H9 (cell line): ENCODE results near the gene NRP1. TPM values are rescaled to one million over a fixed set of nuclear protein-coding genes. Genes with fewer than 3 reads are reported as not detected.

Experiments
- DNase-seq: peaks from one replicate; pipeline ENCODE4 v3.0.0-alpha.2; 2017
- H2AFZ ChIP-seq: one replicate; pipeline ENCODE4 v1.6.1; 2013; ENCODE audit warnings: mild to moderate bottlenecking, low read length, control low read depth, moderate library complexity
- H2AK5ac ChIP-seq: 2 replicates; pipeline ENCODE4 v1.6.1; 2013; ENCODE audit warnings: low read length, control low read depth, mixed read lengths; ENCODE audit not compliant: insufficient read length
- H2BK120ac ChIP-seq: one replicate; pipeline ENCODE4 v1.6.1; 2013; ENCODE audit warnings: low read depth, mild to moderate bottlenecking, low read length, control low read depth, inconsistent platforms; ENCODE audit not compliant: poor library complexity, severe bottlenecking
- H2BK12ac ChIP-seq: 2 replicates; pipeline ENCODE4 v1.6.1; 2013; ENCODE audit warnings: low read length, control low read depth, mixed read lengths, low read depth; ENCODE audit not compliant: insufficient read length
- H2BK15ac ChIP-seq: 2 replicates; pipeline ENCODE4 v1.6.1; 2013; ENCODE audit warnings: low read depth, low read length, control low read depth
- H2BK20ac ChIP-seq: one replicate; pipeline ENCODE4 v1.6.1; 2013; ENCODE audit warnings: low read depth, mild to moderate bottlenecking, low read length, control low read depth, inconsistent platforms; ENCODE audit not compliant: poor library complexity, severe bottlenecking
- H2BK5ac ChIP-seq: 2 replicates; pipeline ENCODE4 v1.6.1; 2013; ENCODE audit warnings: low read length, control low read depth, mixed read lengths; ENCODE audit not compliant: insufficient read length
- H3K14ac ChIP-seq: 2 replicates; pipeline ENCODE4 v1.6.1; 2013; ENCODE audit warnings: low read length, control low read depth; ENCODE audit not compliant: insufficient read depth
- H3K18ac ChIP-seq: 2 replicates; pipeline ENCODE4 v1.6.1; 2013; ENCODE audit warnings: low read depth, mild to moderate bottlenecking, mixed read lengths, low read length, control low read depth; ENCODE audit not compliant: insufficient read length
- H3K23ac ChIP-seq: 2 replicates; pipeline ENCODE4 v1.6.1; 2013; ENCODE audit warnings: low read length, control low read depth, mixed read lengths, low read depth; ENCODE audit not compliant: insufficient read length
- H3K23me2 ChIP-seq: 2 replicates; pipeline ENCODE4 v1.6.1; 2013; ENCODE audit warnings: low read depth, mild to moderate bottlenecking, mixed read lengths, low read length, control low read depth; ENCODE audit not compliant: insufficient read length, poor library complexity, severe bottlenecking
- H3K27ac ChIP-seq: 2 replicates; pipeline ENCODE4 v1.5.1; 2013; ENCODE audit warnings: low read length, control low read depth, mixed read lengths, low read depth; ENCODE audit not compliant: insufficient read length
- H3K27me3 ChIP-seq: 2 replicates; pipeline ENCODE4 v1.6.1; 2013; ENCODE audit warnings: low read length, control low read depth, inconsistent platforms; ENCODE audit not compliant: insufficient read depth
- H3K4ac ChIP-seq: 2 replicates; pipeline ENCODE4 v1.6.1; 2013; ENCODE audit warnings: low read depth, mild to moderate bottlenecking, control low read depth, inconsistent platforms, low read length, moderate library complexity
- H3K4me1 ChIP-seq: 2 replicates; pipeline ENCODE4 v1.6.1; 2013; ENCODE audit warnings: low read length, control low read depth, inconsistent platforms; ENCODE audit not compliant: insufficient read depth
- H3K4me2 ChIP-seq: 2 replicates; pipeline ENCODE4 v1.6.1; 2013; ENCODE audit warnings: low read length, control low read depth, mixed read lengths; ENCODE audit not compliant: insufficient read length, insufficient read depth
- H3K56ac ChIP-seq: 2 replicates; pipeline ENCODE4 v1.6.1; 2013; ENCODE audit warnings: low read depth, mild to moderate bottlenecking, mixed read lengths, low read length, control low read depth; ENCODE audit not compliant: insufficient read length
- H3K79me1 ChIP-seq: 2 replicates; pipeline ENCODE4 v1.6.1; 2013; ENCODE audit warnings: low read depth, mild to moderate bottlenecking, moderate library complexity, low read length, control low read depth, inconsistent platforms; ENCODE audit not compliant: insufficient read depth, poor library complexity, severe bottlenecking
- H3K79me2 ChIP-seq: 2 replicates; pipeline ENCODE4 v1.6.1; 2013; ENCODE audit warnings: low read length, control low read depth, inconsistent platforms; ENCODE audit not compliant: insufficient read depth
- H3K9ac ChIP-seq: 2 replicates; pipeline ENCODE4 v1.6.1; 2013; ENCODE audit warnings: low read length, control low read depth, mixed read lengths; ENCODE audit not compliant: insufficient read length; ENCODE audit errors: extremely low read depth
- H3K9me3 ChIP-seq: one replicate; pipeline ENCODE4 v1.6.1; 2013; ENCODE audit warnings: low read depth, low read length, inconsistent platforms; ENCODE audit not compliant: control insufficient read depth
- H3T11ph ChIP-seq: one replicate; pipeline ENCODE4 v1.6.1; 2013; ENCODE audit warnings: mild to moderate bottlenecking, low read length, control low read depth, inconsistent platforms
- H4K20me1 ChIP-seq: one replicate; pipeline ENCODE4 v1.6.1; 2013; ENCODE audit not compliant: control insufficient read depth, insufficient read length, insufficient read depth
- H4K5ac ChIP-seq: 2 replicates; pipeline ENCODE4 v1.6.1; 2013; ENCODE audit warnings: low read depth, mild to moderate bottlenecking, mixed read lengths, low read length, control low read depth; ENCODE audit not compliant: insufficient read length
- H4K8ac ChIP-seq: replicated peaks from 2 replicates; pipeline ENCODE4 v1.6.1; 2013; ENCODE audit warnings: low read length, control low read depth, mixed read lengths, low read depth; ENCODE audit not compliant: insufficient read length
- H4K91ac ChIP-seq: 2 replicates; pipeline ENCODE4 v1.6.1; 2013; ENCODE audit warnings: low read depth, mild to moderate bottlenecking, moderate library complexity, mixed read lengths, low read length, control low read depth; ENCODE audit not compliant: insufficient read length
- H3K27ac Mint-ChIP-seq, 3 experiments: 2 replicates in 2 of 3; 3 replicates in 1 of 3; pipeline ENCODE4 v1.8.0; 2020 to 2021; ENCODE audit warnings: mixed read lengths in 3 of 3, mild to moderate bottlenecking in 1 of 3, moderate library complexity in 1 of 3
- H3K27me3 Mint-ChIP-seq: 2 replicates; pipeline ENCODE4 v1.8.0; 2021; ENCODE audit warnings: low read depth, mild to moderate bottlenecking, moderate library complexity, mixed read lengths
- H3K36me3 Mint-ChIP-seq, 3 experiments: 2 replicates in 2 of 3; 3 replicates in 1 of 3; pipeline ENCODE4 v1.8.0; 2020 to 2021; ENCODE audit warnings: low read depth in 3 of 3, mixed read lengths in 3 of 3; ENCODE audit not compliant: insufficient read depth in 1 of 3
- H3K4me1 Mint-ChIP-seq, 2 experiments: 2 replicates each; pipeline ENCODE4 v1.8.0; 2020; ENCODE audit warnings: mixed read lengths in 2 of 2
- H3K4me3 Mint-ChIP-seq, 2 experiments: 2 replicates in 1 of 2; 3 replicates in 1 of 2; pipeline ENCODE4 v1.8.0; 2020 to 2021; ENCODE audit warnings: mild to moderate bottlenecking in 2 of 2, mixed read lengths in 2 of 2, moderate library complexity in 1 of 2
- H3K9me3 Mint-ChIP-seq, 2 experiments: 2 replicates in 1 of 2; 3 replicates in 1 of 2; pipeline ENCODE4 v1.8.0; 2020; ENCODE audit warnings: mild to moderate bottlenecking in 2 of 2, mixed read lengths in 2 of 2, moderate library complexity in 1 of 2
- CTCF ChIP-seq: fragments of 200-600 bp; sonication (generic); conservative IDR thresholded peaks from 3 replicates; pipeline ENCODE4 v1.8.0; 2021; ENCODE audit warnings: antibody characterized with exemption, mild to moderate bottlenecking
- WGBS: extraction: QIAGEN DNeasy Blood & Tissue Kit; methylation state at CpG from one replicate; pipeline ENCODE4 v1.1.7; 2013; ENCODE audit warnings: missing lambda C conversion rate, low lambda C conversion rate, mixed read lengths; ENCODE audit not compliant: insufficient read length; ENCODE audit errors: extremely low coverage; 5-methylcytosine and 5-hydroxymethylcytosine counted together
- total RNA-seq: library from RNA; stranded (reverse); gene quantifications from 2 replicates; pipeline ENCODE4 v1.2.1, GENCODE V29; 2021

NRP1 gene
- total RNA-seq, 1 experiment from 2014 or later = 4.6 TPM

DNA sequence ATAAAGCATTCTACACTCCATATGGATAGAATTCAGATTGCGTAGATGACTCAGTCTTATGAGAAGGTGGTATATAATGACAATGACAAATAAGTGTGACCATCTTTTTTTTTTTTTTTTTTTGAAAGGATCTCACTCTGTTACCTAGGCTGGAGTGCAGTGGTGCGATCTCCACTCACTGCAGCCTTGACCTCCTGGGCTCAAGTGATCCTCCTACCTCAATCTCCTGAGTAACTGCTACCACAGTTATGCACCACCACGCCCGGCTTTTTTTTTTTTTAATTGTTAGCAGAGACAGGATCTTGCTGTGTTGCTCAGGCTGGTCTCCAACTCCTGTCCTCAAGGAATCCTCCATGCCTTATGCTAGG is 43.2 kb upstream of the NRP1 start:
- no peak overlapping the region for H2AK5ac ChIP-seq
- H3K27ac ChIP-seq = no peak overlapping the region
- no peak overlapping the region for H2BK120ac ChIP-seq
- H2AFZ ChIP-seq = no peak overlapping the region
- no peak overlapping the region for H3K27ac Mint-ChIP-seq
- H3T11ph ChIP-seq = no peak overlapping the region
- H3K27me3 Mint-ChIP-seq = no peaks in the 10 kb centered on the region
- H2BK12ac ChIP-seq = no peak overlapping the region
- no peak overlapping the region for H2BK20ac ChIP-seq
- no peak overlapping the region for H2BK15ac ChIP-seq
- H4K5ac ChIP-seq = no peak overlapping the region
- no peak overlapping the region for H2BK5ac ChIP-seq
- H3K23me2 ChIP-seq = no peaks in the 10 kb centered on the region
- H3K4ac ChIP-seq = no peak overlapping the region
- no peaks in the 10 kb centered on the region; a peak in 1 of 7 replicates for H3K36me3 Mint-ChIP-seq
- peaks cover 11 to 12% of the 10 kb centered on the region in 2 experiments for H3K4me1 Mint-ChIP-seq
- H3K27me3 ChIP-seq = no peaks in the 10 kb centered on the region
- TF ChIP-seq CTCF = no peak
- H3K9me3 Mint-ChIP-seq = no peaks in the 10 kb centered on the region
- H4K20me1 ChIP-seq = no peaks in the 10 kb centered on the region
- no peaks in the 10 kb centered on the region for H3K9me3 ChIP-seq
- H3K23ac ChIP-seq = no peak overlapping the region
- no peak overlapping the region for H3K9ac ChIP-seq
- no peak overlapping the region for H3K4me3 Mint-ChIP-seq
- H4K91ac ChIP-seq = no peak overlapping the region
- H3K18ac ChIP-seq = no peak overlapping the region
- no peak overlapping the region for H3K4me2 ChIP-seq
- H3K79me2 ChIP-seq = no peaks in the 10 kb centered on the region
- DNase-seq = no peak
- H3K4me1 ChIP-seq = peaks cover 6% of the 10 kb centered on the region; the same call in 1 of the 2 replicates
- no CpG with 5 or more reads among the region's 4 CpGs for WGBS
- H3K56ac ChIP-seq = no peak overlapping the region
- H3K79me1 ChIP-seq = no peaks in the 10 kb centered on the region
- H4K8ac ChIP-seq = no peak overlapping the region
- H3K14ac ChIP-seq = no peak overlapping the region
